ENCODE data around the gene SYTL3.

DNA sequence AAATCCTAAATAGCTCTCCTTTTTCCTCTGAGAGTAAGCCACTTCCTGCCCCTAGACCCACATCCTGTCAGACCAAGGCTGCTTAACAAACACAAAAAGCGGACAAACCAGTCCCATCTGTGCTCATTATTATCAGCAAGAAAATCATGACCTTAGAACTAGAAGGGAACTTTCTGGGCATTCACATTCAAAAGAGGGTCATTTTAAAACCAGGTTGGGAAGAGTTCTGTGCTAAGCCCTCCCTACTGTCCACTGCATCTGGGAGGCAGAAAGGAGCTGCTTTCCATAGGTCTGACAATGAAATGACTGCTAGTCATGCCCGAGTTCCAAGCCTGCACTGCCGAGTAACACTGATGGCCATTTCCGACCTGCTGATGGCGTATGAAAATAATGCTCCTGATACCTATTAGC, 153.9 kb downstream of the SYTL3 start:
- TF ChIP-seq POLR2AphosphoS5 (IDR thresholded peaks at IDR 0.05; ENCODE audit: low read depth) (no peak), JUNB (IDR thresholded peaks at IDR 0.05; ENCODE audit: unreplicated experiment) (no peak), CTCF (conservative IDR thresholded peaks at IDR 0.05; ENCODE audit: low read depth in 2 of 2) (no peak)
